LNCaP clone FGC (cell line): ENCODE measurements around the gene CNIH3.

ENCODE experiments used
- DNase-seq: peaks from one replicate; pipeline ENCODE4 v3.0.0-alpha.2; 2011; ENCODE audit warnings: low read depth
- H3K4me3 ChIP-seq: 2 replicates; pipeline ENCODE4 v1.5.1; 2011; ENCODE audit warnings: mild to moderate bottlenecking, low read depth, low read length, control low read depth
- TF ChIP-seq, protein P1 (sequence below): IDR thresholded peaks from 2 replicates; pipeline ENCODE4 v1.5.1; 2012; ENCODE audit warnings: mild to moderate bottlenecking; ENCODE audit not compliant: control insufficient read depth, insufficient read depth; ENCODE audit errors: extremely low read depth

The CNIH3 gene

DNA sequence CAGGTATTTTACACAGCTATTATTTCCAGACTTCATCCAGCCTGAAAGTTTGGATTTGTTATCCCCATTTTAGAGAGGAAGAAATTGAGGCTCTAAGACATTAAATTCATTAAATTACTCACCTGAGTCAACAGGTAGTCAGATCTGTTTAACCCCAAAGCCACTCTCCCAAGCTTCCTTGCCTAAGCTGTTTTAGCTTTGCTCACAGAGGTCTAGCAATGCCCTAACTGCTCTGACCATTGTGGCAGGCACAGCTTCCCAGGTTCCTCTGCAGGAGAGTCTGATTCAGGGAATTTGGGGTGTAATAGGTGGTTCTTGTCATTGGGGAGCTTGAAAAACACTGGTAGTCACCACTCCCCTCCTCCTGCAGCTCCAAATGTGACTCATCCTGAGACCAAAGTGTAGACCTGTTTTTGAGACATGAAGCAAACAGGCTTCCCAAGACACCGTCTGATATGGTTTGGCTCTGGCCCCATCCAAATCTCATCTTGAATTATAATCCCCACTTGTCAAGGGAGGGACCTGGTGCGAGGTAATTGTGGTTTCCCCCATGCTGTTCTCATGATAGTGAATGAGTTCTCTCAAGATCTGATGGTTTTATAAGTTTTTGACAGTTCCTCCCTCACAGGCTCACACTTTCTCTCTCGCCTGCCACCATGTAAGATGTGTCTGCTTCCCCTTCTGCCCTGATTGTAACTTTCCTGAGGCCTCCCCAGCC lies 170.6 kb downstream of the CNIH3 start:
- TF ChIP-seq, protein P1, sequence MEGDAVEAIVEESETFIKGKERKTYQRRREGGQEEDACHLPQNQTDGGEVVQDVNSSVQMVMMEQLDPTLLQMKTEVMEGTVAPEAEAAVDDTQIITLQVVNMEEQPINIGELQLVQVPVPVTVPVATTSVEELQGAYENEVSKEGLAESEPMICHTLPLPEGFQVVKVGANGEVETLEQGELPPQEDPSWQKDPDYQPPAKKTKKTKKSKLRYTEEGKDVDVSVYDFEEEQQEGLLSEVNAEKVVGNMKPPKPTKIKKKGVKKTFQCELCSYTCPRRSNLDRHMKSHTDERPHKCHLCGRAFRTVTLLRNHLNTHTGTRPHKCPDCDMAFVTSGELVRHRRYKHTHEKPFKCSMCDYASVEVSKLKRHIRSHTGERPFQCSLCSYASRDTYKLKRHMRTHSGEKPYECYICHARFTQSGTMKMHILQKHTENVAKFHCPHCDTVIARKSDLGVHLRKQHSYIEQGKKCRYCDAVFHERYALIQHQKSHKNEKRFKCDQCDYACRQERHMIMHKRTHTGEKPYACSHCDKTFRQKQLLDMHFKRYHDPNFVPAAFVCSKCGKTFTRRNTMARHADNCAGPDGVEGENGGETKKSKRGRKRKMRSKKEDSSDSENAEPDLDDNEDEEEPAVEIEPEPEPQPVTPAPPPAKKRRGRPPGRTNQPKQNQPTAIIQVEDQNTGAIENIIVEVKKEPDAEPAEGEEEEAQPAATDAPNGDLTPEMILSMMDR = no peak
- H3K4me3 ChIP-seq = no peak overlapping the region
- no peak for DNase-seq

GRCh38 chr1:224789311-224789710 lies 173.2 kb downstream of the CNIH3 start:
- DNase-seq = no peak
- H3K4me3 ChIP-seq = no peak overlapping the region
- TF ChIP-seq, protein P1 = no peak
